DMS53 treated with DMSO at 0.1 percent for 48 hours (cell line): ENCODE results near the gene GLI3.
A peak's percentile ranks its signal among the peaks of the same experiment; 100 is the strongest.

Experiments used
- DNase-seq: peaks from one replicate; lab custom pipeline; 2025; ENCODE audit not compliant: unreplicated experiment; lab: John Stamatoyannopoulos, UW

GLI3 gene

DNA sequence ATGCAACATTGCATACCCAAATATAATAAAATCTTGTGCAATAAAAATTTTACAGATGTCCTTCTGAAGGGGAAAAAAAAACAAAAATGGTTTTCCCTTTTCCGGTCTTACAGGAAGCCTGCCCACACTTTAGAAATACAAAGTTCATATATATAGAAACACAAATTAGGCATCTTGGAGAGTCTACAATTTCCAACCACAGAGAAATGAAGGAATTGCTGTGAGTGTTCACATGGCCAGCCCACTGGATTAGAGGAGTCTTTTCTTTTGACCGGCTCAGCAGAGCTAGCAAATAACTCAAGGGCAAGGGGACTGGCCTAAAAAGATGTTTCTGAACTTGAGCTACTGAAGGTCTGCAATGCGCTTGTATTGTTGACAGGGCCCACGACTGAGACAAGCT lies 92.4 kb downstream of the GLI3 start:
- DNase-seq: no peak

GRCh38 chr7:42143711-42144600 lies 93.1 kb downstream of the GLI3 start:
- no peak for DNase-seq

- DNase-seq: no peak
These were observed 94.9 kb downstream of the GLI3 start for GRCh38 chr7:42142089-42142488.

DNA sequence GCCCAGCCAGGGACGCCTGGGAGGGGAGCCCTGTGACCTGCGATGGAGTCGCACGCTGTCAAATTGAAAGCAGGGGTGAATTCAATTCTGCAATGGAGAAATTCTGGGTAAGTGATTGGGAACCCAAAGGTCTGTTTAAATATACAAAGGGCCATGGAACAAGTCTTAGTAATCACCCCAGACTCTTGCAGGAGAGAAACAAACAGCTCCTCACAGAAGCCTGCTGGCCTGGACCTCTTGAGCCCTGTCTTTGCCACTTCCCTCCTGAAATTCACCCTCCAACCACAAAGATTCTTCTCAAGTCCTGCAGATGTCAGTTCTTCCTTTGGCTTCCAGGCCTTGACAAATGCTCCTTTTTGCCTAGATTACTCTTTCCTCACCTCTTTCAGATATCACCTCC lies 97.3 kb downstream of the GLI3 start:
- DNase-seq: no peak

DNA sequence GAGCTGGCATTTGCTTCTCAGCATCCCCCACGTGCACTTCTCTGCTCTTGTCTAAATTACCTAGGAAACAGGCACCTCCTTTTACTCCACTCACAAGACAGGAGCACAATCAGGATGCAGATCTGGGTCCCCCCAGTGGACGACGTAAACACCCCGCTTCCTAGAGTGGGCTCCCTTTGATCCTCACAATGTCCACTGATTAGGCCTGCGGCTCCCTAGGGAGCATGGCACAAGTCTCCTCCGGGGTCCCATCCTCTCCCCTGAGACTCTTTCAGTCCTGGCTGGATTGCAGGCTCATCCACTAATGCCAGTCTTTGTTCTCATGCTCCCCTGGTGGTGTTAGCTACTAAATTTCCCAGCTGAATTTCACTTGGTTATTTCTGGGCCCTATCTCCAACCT lies 98.3 kb downstream of the GLI3 start:
- no peak for DNase-seq

- no peak for DNase-seq
These were observed 99.1 kb downstream of the GLI3 start for GRCh38 chr7:42137941-42138340.

DNA sequence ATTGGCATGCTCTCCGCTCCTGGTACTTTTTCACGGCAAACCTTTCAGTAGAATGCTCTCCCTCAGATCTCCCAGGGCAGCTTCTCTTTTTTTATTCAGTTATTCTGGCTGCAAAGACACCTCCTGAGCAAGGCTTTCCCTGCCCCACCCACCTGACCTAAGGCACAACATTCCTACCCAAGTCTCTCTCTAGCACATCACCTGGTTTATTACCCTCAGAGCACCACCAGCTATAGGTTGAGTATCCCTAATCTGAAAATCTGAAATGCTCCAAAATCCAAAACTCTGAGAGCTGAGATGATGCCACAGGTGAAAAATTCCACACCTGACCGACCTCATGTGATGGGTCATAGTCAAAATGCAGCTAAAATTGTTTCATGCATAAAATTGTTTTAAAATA lies 99.6 kb downstream of the GLI3 start:
- DNase-seq: no peak

- DNase-seq: no peak
These were observed 101.3 kb downstream of the GLI3 start for GRCh38 chr7:42135728-42136127.

GRCh38 chr7:42134276-42134876 lies 102.6 kb downstream of the GLI3 start:
- DNase-seq: no peak

DNA sequence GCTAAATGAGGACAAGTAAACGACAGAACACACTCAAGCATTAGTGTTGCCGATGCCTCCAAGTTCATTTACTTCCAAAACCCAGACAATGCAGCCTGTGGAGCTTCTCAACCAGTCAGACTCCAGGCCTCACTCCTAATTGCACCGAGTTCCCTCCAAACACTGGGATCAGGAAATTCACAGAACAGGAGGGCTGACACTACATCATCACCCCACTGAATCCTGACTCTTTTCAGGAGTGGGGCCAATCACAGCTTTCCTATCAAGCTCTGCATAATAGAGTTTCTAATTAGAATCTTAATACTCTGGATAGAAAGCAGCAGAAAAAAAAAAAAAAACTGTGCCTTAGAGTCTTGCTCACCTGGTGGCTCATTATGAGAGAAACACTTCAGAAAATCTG lies 103.7 kb downstream of the GLI3 start:
- no peak for DNase-seq

- DNase-seq: peak; percentile 9
These were observed 108.3 kb downstream of the GLI3 start for GRCh38 chr7:42128703-42129102.

DNA sequence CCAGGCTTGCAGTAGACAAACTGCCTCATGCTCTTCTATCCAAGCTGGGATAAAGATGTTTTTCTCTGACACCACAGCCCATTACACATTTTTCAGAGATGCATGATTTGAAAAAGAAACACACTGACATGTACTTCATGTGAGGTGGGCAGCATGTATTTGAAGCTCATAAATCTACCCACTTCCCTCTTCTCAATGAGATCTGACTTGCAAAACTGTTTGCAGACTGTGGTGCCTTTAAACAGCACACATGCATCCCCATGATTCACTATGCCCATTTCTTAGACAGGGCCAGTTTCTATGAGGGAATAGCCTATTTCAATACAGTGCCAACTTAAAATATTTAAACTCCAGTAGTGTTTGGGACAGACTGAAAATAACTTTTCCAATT lies 109.8 kb downstream of the GLI3 start:
- no peak for DNase-seq

- DNase-seq: no peak
These were observed 110.4 kb downstream of the GLI3 start for GRCh38 chr7:42126475-42127231.

- no peak for DNase-seq
These were observed 111.7 kb downstream of the GLI3 start for GRCh38 chr7:42125321-42125720.

GRCh38 chr7:42123716-42124115 lies 113.3 kb downstream of the GLI3 start:
- no peak for DNase-seq

GRCh38 chr7:42120191-42120590 lies 116.8 kb downstream of the GLI3 start:
- DNase-seq: no peak

GRCh38 chr7:42117201-42117600 lies 119.8 kb downstream of the GLI3 start:
- DNase-seq: no peak

DNA sequence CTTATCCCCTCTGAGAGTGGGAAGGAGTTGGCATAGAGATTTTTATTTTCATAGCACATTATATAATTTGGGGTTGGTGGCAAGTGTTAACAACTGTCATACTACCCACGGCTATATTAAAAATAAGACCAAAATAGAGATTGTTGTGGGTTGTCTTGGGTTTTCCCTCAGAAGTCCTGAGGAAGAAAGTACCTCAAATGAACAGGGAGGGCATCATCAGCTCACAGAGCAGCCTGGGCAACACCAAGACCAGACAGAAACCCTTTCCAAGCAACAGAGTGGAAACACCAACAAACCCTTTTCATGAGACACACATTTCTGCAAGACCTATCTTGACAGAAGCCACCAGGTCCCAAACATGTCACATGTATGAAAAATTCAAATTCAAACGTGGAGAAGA lies 121.2 kb downstream of the GLI3 start:
- no peak for DNase-seq

DNA sequence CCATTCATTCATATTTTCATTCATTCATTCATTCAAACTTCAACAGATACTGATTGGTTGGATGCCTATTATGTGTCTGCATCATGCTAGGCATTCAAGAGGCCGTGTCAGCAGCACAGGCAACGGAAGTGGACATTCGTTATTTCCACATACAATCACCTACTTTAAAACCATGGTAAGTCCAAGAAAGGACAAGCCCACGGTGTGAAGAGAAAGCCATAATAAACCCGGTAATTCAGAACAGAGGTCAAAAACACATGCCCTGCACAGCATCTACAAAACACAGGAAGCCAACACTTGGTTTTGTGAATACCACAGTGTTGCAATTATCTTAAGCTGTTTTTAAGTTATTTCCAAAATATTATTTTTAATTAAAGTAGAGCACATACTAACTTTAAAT lies 126.7 kb downstream of the GLI3 start:
- DNase-seq: no peak

DNA sequence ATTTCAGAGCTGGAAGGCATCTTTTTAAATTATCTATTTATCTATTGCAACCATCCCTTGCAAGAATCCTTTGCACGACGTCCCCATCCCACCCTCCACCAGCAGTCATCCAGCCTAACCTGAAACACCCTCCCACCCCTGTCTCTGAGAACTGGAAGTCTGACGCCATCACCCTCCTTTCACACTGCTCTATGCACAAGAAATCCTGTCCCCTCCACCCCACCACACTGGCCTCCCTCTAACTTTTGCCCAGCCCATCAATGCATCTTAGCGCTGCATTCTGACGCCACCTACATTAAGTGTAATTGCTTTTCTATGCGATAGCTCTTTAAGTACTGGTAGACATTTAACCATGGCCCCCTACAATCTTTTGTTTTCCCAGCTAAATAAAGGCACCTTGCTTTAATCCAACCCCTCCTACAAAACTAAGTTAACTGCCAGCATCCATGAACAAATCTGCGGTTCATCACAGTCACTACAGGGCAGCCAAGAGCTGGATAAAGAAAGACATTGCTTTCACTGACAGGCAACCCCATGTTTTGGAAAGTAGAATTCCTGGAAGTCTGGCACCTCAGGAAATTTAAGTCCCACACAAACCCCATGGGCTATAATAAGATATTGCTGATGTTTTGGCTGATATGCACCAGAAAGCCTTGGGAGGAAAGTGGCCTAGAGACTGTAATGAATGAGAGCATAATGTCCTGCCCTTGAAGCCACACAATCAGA lies 128.0 kb downstream of the GLI3 start:
- no peak for DNase-seq

DNA sequence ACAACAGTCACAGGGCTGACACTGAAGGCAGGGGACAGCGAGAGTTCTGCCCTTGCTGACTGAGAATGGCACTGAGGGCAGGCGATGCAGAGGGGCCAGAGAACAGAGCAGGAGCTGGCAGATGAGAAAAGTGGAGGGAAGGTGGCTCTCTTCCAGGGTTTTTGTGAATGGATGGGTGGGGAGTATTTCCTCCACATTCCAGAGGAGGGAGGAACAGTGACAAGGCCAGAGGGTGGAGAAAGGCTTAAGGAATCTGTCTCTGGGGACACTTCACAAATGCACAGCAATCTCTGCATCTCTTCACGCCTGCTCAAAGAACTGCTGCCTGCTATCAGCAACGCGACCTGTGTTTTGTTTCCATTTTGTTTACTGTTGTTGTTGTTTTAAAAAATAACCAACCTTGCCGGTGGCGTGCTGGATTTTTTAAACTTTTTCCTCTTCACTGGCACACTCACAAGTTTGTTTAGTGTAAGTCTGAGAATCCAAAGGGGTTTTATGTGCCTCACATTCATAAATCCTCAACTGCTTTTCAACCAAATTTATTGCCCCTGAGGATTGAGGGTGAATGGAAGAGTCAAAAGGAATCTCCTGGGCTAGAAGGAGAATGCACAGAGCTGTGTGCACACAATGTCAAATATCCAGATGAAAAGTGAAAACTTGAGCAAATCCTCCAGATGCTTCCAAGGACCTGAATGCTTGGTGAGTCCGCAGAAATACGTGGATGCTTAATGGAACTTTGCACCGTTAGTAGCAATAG lies 129.3 kb downstream of the GLI3 start:
- no peak for DNase-seq
